Neuronal stem cell (in vitro differentiated cells): ENCODE results near the gene RNASEH2A. TPM values are rescaled to one million over a fixed set of nuclear protein-coding genes. Genes with fewer than 3 reads are reported as not detected.

Source experiments
- DNase-seq: peaks from one replicate; pipeline ENCODE4 v3.0.0-alpha.2; 2013; ENCODE audit warnings: low spot score
- H2AFZ ChIP-seq: one replicate; pipeline ENCODE4 v1.6.1; 2013; ENCODE audit warnings: mild to moderate bottlenecking, low read length, inconsistent platforms
- H2AK5ac ChIP-seq: 2 replicates; pipeline ENCODE4 v1.6.1; 2013; ENCODE audit warnings: low read depth, mild to moderate bottlenecking, inconsistent platforms, low read length, moderate library complexity, mixed read lengths
- H2BK120ac ChIP-seq: 2 replicates; pipeline ENCODE4 v1.6.1; 2013; ENCODE audit warnings: low read depth, mild to moderate bottlenecking, inconsistent platforms, low read length, moderate library complexity, mixed read lengths
- H2BK12ac ChIP-seq: one replicate; pipeline ENCODE4 v1.6.1; 2013; ENCODE audit warnings: low read length, inconsistent platforms
- H2BK15ac ChIP-seq: 2 replicates; pipeline ENCODE4 v1.6.1; 2013; ENCODE audit warnings: mild to moderate bottlenecking, low read length, inconsistent platforms, mixed read lengths
- H2BK5ac ChIP-seq: one replicate; pipeline ENCODE4 v1.6.1; 2013; ENCODE audit warnings: inconsistent platforms, mild to moderate bottlenecking, low read length, moderate library complexity
- H3K14ac ChIP-seq: one replicate; pipeline ENCODE4 v1.6.1; 2013; ENCODE audit warnings: low read length, inconsistent platforms
- H3K18ac ChIP-seq: 2 replicates; pipeline ENCODE4 v1.6.1; 2013; ENCODE audit warnings: low read length, inconsistent platforms
- H3K23ac ChIP-seq: 2 replicates; pipeline ENCODE4 v1.6.1; 2013; ENCODE audit warnings: low read depth, mild to moderate bottlenecking, mixed read lengths, low read length, inconsistent platforms; ENCODE audit not compliant: poor library complexity
- H3K27ac ChIP-seq: replicated peaks from 3 replicates; pipeline ENCODE4 v1.5.1; 2013; ENCODE audit warnings: low read length, inconsistent platforms
- H3K27me3 ChIP-seq, 3 experiments: 2 replicates each; pipeline ENCODE4 v1.6.1; 2013; ENCODE audit warnings: low read length in 3 of 3, mild to moderate bottlenecking in 2 of 3, inconsistent platforms in 1 of 3, low read depth in 1 of 3, mixed read lengths in 1 of 3, moderate library complexity in 1 of 3; ENCODE audit not compliant: control insufficient read depth in 3 of 3, insufficient read depth in 3 of 3
- H3K36me3 ChIP-seq, 2 donors: replicated peaks in 1 of 2; 2 replicates each; pipeline ENCODE4 v1.6.1; 2013; ENCODE audit warnings: low read length in 2 of 2; ENCODE audit not compliant: control insufficient read depth in 2 of 2, insufficient read depth in 2 of 2
- H3K4ac ChIP-seq: 2 replicates; pipeline ENCODE4 v1.6.1; 2013; ENCODE audit warnings: inconsistent platforms, mild to moderate bottlenecking, low read length, moderate library complexity
- H3K4me1 ChIP-seq, 2 donors: 1 replicate in 1 of 2; 2 replicates in 1 of 2; pipeline ENCODE4 v1.6.1; 2013; ENCODE audit warnings: low read length in 2 of 2, low read depth in 1 of 2; ENCODE audit not compliant: control insufficient read depth in 2 of 2, insufficient read depth in 1 of 2
- H3K4me2 ChIP-seq: one replicate; pipeline ENCODE4 v1.6.1; 2013; ENCODE audit warnings: mild to moderate bottlenecking, low read length, inconsistent platforms; ENCODE audit not compliant: insufficient read depth, poor library complexity, severe bottlenecking
- H3K4me3 ChIP-seq, 2 donors: 2 replicates each; pipeline ENCODE4 v1.5.1; 2013; ENCODE audit warnings: low read length in 2 of 2, mild to moderate bottlenecking in 2 of 2, inconsistent platforms in 1 of 2, moderate library complexity in 1 of 2
- H3K79me1 ChIP-seq: one replicate; pipeline ENCODE4 v1.6.1; 2013; ENCODE audit warnings: low read depth, mild to moderate bottlenecking, inconsistent platforms, low read length, moderate library complexity
- H3K9ac ChIP-seq: one replicate; pipeline ENCODE4 v1.6.1; 2013; ENCODE audit warnings: mild to moderate bottlenecking, low read depth, low read length, inconsistent platforms; ENCODE audit not compliant: poor library complexity
- H3K9me3 ChIP-seq, 2 donors: replicated peaks in 1 of 2; 2 replicates each; pipeline versions ENCODE3 to v1.6.1; 2013; ENCODE audit warnings: low read length in 2 of 2, mild to moderate bottlenecking in 2 of 2, inconsistent platforms in 1 of 2, low read depth in 1 of 2, mixed read lengths in 1 of 2, moderate library complexity in 1 of 2; ENCODE audit not compliant: control insufficient read depth in 2 of 2, insufficient read depth in 1 of 2
- H4K8ac ChIP-seq: one replicate; pipeline ENCODE4 v1.6.1; 2013; ENCODE audit warnings: low read depth, mild to moderate bottlenecking, inconsistent platforms, low read length, moderate library complexity
- H4K91ac ChIP-seq: one replicate; pipeline ENCODE4 v1.6.1; 2013; ENCODE audit warnings: low read length, low read depth, mild to moderate bottlenecking, inconsistent platforms; ENCODE audit not compliant: poor library complexity
- WGBS, 2 donors: extraction: QIAGEN DNeasy Blood & Tissue Kit; methylation state at CpG; one replicate each; pipeline ENCODE4 v1.1.7; 2013; ENCODE audit warnings: missing lambda C conversion rate in 2 of 2, mixed read lengths in 1 of 2; ENCODE audit not compliant: insufficient read length in 2 of 2, insufficient replicate concordance in 1 of 2; ENCODE audit errors: extremely low coverage in 2 of 2; 5-methylcytosine and 5-hydroxymethylcytosine counted together
- small RNA-seq: library from polyadenylated mRNA; stranded (forward); fragments of <200 nt; extraction: miRNeasy Mini kit (QIAGEN cat#:217004); gene quantifications from one replicate; pipeline ENCODE3, GENCODE V24; 2013; ENCODE audit not compliant: insufficient read depth

RNASEH2A gene

GRCh38 chr19:12858041-12858928 lies 51.9 kb downstream of the RNASEH2A start:
- no peaks in the 10 kb centered on the region for H3K27me3 ChIP-seq
- H3K23ac ChIP-seq, result peak overlapping the region; percentile 20
- no peak overlapping the region for H4K8ac ChIP-seq
- H3K18ac ChIP-seq, result no peak overlapping the region
- no peak overlapping the region for H2AK5ac ChIP-seq
- H3K9ac ChIP-seq, result no peak overlapping the region
- H3K4me2 ChIP-seq, result no peak overlapping the region
- H2BK15ac ChIP-seq, result no peak overlapping the region
- H2BK5ac ChIP-seq, result peak overlapping the region; percentile 84
- H2BK12ac ChIP-seq, result no peak overlapping the region
- no peak overlapping the region for H3K27ac ChIP-seq
- H3K4me3 ChIP-seq, result peak overlapping the region in 1 of 2 donors; percentile 25
- no peak overlapping the region for H2BK120ac ChIP-seq
- H3K4me1 ChIP-seq, result no peaks in the 10 kb centered on the region
- no peak overlapping the region for H3K14ac ChIP-seq
- no peak overlapping the region for H2AFZ ChIP-seq
- H3K36me3 ChIP-seq, result peaks cover 8 to 24% of the 10 kb centered on the region in 2 donors
- no peaks in the 10 kb centered on the region for H3K9me3 ChIP-seq
- H3K79me1 ChIP-seq, result peaks cover 1% of the 10 kb centered on the region
- no CpG with 5 or more reads among the region's 35 CpGs for WGBS, 2 donors
- DNase-seq, result no peak
- no peak overlapping the region for H4K91ac ChIP-seq
- H3K4ac ChIP-seq, result no peak overlapping the region

DNA sequence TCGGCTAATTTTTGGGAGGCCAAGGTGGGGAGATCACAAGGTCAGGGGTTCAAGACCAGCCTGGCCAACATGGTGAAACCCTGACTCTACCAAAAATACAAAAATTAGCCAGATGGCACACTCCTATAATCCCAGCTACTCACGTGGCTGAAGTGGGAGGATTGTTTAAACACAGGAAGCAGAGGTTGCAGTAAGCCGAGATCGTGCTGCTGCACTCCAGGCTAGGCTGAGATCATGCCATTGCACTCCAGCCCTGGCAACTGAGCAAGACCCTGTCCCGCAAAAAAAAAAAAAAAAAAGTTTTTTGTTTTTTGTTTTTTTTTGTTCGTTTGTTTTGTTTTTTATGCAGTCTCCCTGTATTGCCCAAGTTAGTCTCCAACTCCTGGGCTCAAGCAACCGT lies 53.2 kb downstream of the RNASEH2A start:
- no CpG with 5 or more reads among the region's 7 CpGs for WGBS, 2 donors
- Histone ChIP-seq H3K79me1 (peaks cover 1% of the 10 kb centered on the region), H3K4me3 (no peak overlapping the region), H3K14ac (no peak overlapping the region), H3K23ac (no peak overlapping the region), H3K9me3 (no peaks in the 10 kb centered on the region), H3K18ac (no peak overlapping the region), H3K4ac (no peak overlapping the region), H3K4me2 (no peak overlapping the region), H3K27ac (no peak overlapping the region), H3K36me3 (peaks cover 8 to 21% of the 10 kb centered on the region in 2 donors), H2BK15ac (no peak overlapping the region), H2AFZ (no peak overlapping the region), H3K9ac (no peak overlapping the region), H2BK120ac (no peak overlapping the region), H3K4me1 (no peaks in the 10 kb centered on the region), H2AK5ac (no peak overlapping the region), H4K8ac (no peak overlapping the region), H3K27me3 (no peaks in the 10 kb centered on the region), H2BK5ac (no peak overlapping the region), H2BK12ac (no peak overlapping the region), H4K91ac (no peak overlapping the region)
- DNase-seq, result no peak

Small RNA genes within 50 kb of the gene (small RNA-seq; reads per million reads assigned to genes)
- gene MIR5684, result not detected
- 1.2 reads per million for gene MIR6794
